LNCaP clone FGC (cell line): Measurements from ENCODE around the gene NCF2.

Experiments used
- DNase-seq: peaks from one replicate; pipeline ENCODE4 v3.0.0-alpha.2; 2011; ENCODE audit warnings: low read depth
- H3K4me3 ChIP-seq: 2 replicates; pipeline ENCODE4 v1.5.1; 2011; ENCODE audit warnings: mild to moderate bottlenecking, low read depth, low read length, control low read depth
- TF ChIP-seq, protein P1 (sequence below): IDR thresholded peaks from 2 replicates; pipeline ENCODE4 v1.5.1; 2012; ENCODE audit warnings: mild to moderate bottlenecking; ENCODE audit not compliant: control insufficient read depth, insufficient read depth; ENCODE audit errors: extremely low read depth

Gene NCF2

GRCh38 chr1:183596500-183596899, 6.2 kb upstream of the NCF2 start:
- H3K4me3 ChIP-seq = no peak overlapping the region

GRCh38 chr1:183595537-183595936, 5.3 kb upstream of the NCF2 start:
- DNase-seq = no peak
- TF ChIP-seq, protein P1, sequence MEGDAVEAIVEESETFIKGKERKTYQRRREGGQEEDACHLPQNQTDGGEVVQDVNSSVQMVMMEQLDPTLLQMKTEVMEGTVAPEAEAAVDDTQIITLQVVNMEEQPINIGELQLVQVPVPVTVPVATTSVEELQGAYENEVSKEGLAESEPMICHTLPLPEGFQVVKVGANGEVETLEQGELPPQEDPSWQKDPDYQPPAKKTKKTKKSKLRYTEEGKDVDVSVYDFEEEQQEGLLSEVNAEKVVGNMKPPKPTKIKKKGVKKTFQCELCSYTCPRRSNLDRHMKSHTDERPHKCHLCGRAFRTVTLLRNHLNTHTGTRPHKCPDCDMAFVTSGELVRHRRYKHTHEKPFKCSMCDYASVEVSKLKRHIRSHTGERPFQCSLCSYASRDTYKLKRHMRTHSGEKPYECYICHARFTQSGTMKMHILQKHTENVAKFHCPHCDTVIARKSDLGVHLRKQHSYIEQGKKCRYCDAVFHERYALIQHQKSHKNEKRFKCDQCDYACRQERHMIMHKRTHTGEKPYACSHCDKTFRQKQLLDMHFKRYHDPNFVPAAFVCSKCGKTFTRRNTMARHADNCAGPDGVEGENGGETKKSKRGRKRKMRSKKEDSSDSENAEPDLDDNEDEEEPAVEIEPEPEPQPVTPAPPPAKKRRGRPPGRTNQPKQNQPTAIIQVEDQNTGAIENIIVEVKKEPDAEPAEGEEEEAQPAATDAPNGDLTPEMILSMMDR = no peak
- no peak overlapping the region for H3K4me3 ChIP-seq

More at GRCh38 chr1:183596500-183596899, 6.2 kb upstream of the NCF2 start:
- TF ChIP-seq, protein P1 = no peak
- no peak for DNase-seq

DNA sequence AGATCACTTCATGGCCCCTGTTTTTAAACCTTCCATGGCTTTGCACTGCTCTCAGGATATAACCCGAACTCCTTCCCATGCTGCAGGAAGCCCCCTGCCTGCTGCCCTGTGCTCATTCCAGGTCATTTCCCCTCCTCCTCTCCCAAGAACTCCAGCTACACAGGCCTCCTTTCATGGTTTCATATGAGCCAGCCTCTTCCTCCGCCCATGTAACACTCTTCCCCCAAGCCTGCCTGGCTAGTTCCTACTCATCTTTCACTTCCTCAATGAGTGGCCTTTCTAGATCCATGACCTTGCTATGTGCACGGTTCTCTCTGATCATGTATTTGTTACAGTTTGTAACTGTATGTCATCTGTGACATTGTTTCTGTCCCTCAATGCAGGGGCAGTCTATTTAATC, 3.1 kb upstream of the NCF2 start:
- DNase-seq = no peak
- TF ChIP-seq, protein P1 = no peak
- H3K4me3 ChIP-seq = no peak overlapping the region

- no peak overlapping the region for H3K4me3 ChIP-seq
- TF ChIP-seq, protein P1 = no peak
- DNase-seq = no peak
These were observed 2.5 kb upstream of the NCF2 start for GRCh38 chr1:183592733-183593132.

GRCh38 chr1:183589874-183590243, 400 bp downstream of the NCF2 start:
- no peak for DNase-seq
- TF ChIP-seq, protein P1 = no peak
- H3K4me3 ChIP-seq = no peak overlapping the region

GRCh38 chr1:183589384-183589783, 875 bp downstream of the NCF2 start:
- H3K4me3 ChIP-seq = no peak overlapping the region
- no peak for DNase-seq
- TF ChIP-seq, protein P1 = no peak

- no peak for DNase-seq
- TF ChIP-seq, protein P1 = no peak
- no peak overlapping the region for H3K4me3 ChIP-seq
These were observed 1.4 kb downstream of the NCF2 start for GRCh38 chr1:183588827-183589226.
